NCI-H345 treated with DMSO at 0.1 percent for 48 hours (cell line): ENCODE data around the gene FBXW5.

Experiments used
- DNase-seq: peaks from one replicate; lab custom pipeline; 2025; ENCODE audit not compliant: unreplicated experiment; lab: John Stamatoyannopoulos, UW

Gene FBXW5, protein sequence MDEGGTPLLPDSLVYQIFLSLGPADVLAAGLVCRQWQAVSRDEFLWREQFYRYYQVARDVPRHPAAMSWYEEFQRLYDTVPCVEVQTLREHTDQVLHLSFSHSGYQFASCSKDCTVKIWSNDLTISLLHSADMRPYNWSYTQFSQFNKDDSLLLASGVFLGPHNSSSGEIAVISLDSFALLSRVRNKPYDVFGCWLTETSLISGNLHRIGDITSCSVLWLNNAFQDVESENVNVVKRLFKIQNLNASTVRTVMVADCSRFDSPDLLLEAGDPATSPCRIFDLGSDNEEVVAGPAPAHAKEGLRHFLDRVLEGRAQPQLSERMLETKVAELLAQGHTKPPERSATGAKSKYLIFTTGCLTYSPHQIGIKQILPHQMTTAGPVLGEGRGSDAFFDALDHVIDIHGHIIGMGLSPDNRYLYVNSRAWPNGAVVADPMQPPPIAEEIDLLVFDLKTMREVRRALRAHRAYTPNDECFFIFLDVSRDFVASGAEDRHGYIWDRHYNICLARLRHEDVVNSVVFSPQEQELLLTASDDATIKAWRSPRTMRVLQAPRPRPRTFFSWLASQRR

DNA sequence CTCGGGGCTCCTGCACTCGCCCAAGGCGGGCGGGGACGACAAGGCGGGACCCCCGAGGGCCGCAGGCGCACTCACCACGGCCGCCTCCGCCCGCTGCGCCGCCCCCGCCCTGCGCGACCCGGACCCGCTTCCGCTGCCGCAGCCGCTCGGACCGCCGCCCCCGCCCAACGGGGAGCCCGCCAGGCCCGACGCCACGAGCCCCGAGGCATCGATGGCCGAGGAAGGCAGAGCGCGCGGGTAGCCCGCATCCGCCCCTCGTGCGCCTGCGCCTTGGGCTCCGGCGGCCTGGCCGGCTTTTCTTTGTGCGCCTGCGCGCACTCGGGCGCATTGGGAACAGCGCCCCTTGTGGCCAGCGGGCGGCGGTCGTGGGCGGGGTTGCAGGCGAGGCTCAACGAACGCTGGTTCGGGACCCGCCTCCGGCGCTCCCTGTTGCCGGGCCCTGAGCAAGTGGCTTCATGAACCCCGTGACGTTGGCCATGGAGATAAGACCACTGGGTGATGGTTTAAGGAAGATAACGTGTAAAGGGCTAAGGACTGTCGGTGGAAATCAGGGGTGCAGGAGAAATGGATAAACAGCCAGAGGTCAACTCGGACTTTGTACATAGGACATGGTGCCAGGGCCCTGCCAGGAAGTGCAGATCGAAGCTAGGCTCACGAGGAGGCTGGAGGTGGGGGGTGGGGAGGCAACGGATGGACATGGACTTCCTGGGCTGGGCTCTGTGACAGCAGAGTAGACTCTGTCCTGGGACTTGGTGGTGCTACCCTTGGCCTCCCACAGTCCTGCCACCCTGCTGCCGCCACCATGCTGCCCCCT is at the start of gene FBXW5, which contains the start of gene C8G:
FBXW5 (minus strand) TSS at position 220 of the 814 bp plus-strand sequence. CDS start 655 bp downstream, outside the sequence.
C8G (plus strand) TSS at position 725 of the 814 bp plus-strand sequence; CDS start at position 803, 78 bp downstream.
- DNase-seq: peak; percentile 92

GRCh38 chr9:136992819-136993369 is 48.4 kb upstream of the FBXW5 start:
- DNase-seq: no peak

DNA sequence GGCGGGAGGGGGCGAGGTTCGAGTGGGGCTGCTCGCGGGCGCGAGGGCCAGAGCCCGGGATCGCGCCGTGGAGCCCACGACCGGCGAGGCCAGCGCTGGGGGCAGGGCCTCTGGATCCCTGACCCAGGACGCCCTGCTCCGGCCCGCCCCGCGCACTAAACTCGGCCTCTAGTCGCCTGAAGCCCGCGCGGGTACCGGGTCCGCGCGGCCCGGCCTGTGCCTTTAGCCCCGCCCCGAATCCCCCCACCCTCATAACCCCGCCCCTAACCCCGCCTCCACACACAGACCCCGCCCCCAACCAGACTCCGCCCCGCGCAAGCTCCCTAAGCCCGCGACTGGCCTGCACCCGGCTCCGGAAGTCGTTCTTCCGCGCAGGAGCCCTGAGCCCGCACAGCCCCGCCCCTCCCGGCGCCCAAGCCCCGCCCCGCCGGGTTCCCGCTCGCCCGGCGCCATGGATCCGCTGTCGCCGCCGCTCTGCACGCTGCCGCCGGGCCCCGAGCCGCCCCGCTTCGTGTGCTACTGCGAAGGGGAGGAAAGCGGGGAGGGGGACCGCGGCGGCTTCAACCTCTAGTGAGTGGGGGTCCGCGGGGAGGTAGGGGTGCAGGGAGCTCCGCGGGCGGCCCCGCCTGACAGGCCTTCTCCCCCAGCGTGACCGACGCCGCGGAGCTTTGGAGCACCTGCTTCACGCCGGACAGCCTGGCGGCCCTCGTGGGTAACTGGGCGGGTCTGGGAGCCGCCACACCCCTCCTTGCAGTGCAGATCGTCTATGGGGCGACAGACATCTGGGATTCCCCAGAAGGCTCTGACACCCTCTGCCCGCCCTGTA is 47.7 kb upstream of the FBXW5 start, which contains the start of gene PAXX:
PAXX (plus strand) TSS at position 430 of the 826 bp plus-strand sequence; CDS start at position 452, 22 bp downstream.
- peak; percentile 58 for DNase-seq

DNA sequence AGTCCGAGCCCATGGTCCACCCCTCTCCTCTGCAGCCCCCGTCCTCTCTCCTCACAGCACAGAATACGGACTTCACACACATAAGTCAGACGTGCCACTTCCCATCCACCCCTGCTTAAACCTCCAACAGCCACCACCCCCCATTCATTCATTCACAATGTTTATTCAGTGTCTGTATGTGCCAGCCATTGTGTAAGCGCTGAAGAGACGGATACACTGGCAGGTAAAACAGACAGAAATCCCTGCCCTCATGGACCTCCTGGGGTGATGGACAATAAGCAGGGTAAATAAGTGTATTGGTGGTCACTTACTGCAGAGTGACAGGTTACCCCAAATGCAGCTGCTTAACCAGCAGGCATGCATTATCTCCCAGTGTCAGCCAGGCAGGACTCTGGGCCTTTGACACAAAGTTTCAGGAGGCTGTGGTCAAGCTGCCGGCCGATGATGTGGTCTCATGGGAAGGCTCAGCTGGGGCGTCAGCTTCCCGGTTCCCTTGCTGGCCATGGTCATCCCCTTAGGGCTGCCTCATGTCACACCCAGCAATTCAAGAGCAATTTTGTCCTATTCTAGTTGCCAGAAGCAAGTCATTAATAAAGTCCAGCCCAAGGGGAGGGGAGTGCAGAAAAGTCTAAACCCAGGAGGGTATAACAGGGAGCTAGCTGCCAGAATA is 45.8 kb upstream of the FBXW5 start:
- peak; percentile 59 for DNase-seq

GRCh38 chr9:136988872-136989271 is 44.3 kb upstream of the FBXW5 start:
- DNase-seq: no peak

DNA sequence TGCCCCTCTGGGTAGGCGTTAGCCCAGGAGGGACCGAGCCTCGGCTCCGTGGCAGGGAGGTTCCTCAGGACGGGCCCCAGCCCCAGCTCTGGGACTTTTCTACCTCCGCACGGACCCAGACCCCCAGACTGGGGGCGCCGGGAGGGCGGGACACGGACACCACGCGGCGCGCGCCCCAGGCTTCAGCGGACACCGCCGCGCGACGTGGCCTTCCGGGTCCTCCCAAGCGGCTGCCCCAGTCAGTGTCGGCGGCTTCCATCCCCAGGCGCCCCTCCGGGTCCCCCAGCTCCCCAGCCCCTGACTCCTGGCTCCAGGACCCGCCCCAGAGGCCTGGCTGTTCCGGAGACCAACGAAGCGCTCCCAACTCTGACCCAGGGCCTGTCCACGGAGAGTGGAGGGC is 41.3 kb upstream of the FBXW5 start:
- no peak for DNase-seq

DNA sequence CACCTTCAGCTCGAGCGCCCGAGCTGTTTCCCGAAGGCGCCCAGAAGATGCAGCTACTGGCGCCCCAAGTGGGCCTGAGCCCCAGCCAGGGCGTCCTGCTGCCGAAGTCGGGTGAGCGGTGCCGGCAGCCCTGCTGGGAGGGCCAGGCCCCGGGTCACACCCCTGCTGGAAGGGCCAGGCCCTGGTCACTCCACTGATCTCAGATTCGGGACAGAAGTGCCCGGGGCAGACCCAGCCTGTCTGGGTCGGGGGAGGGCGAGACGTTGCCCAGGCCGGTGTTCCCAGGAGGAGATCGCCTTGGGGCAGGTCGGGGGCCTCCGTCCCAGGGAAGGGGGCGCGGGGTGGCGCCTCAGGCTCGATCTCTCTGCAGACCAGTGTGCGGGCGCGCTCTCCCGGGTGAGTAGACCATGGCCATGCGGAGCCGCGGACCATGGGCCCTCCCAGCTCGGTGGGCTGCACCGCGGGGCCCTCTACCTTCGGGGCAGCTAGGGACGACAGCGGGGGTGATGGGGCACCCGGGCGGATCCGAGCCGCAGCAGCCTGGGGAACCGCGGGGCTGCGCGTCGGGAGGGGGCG is 40.6 kb upstream of the FBXW5 start:
- no peak for DNase-seq

DNA sequence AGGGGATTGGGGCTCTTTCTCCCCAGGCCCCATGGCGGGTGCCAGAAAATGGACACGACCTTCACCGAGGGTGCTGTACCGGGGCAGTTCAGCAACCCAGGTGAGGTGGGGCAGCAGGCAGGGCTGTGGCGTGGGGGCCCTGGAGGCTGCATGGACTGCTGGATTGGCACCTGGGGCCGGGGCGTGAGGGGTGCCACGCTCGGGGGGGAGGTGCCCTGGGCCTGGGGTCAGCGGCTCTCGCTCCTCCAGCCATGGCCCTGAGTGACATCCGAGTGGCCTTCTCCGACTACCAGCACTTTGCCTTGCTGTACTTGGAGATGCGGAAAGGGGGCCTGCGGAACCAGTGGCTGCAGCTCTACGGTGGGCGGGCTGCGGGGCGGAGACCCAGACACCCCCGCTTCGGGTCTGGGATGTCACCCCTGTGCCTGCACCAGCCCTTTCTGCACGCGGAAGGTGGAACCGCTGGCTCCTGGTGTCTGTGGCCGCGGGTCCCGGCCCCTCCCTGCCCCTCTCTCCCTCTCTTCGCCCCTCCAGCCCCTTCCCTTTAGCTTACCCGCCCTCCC is 40.0 kb upstream of the FBXW5 start:
- no peak for DNase-seq

DNA sequence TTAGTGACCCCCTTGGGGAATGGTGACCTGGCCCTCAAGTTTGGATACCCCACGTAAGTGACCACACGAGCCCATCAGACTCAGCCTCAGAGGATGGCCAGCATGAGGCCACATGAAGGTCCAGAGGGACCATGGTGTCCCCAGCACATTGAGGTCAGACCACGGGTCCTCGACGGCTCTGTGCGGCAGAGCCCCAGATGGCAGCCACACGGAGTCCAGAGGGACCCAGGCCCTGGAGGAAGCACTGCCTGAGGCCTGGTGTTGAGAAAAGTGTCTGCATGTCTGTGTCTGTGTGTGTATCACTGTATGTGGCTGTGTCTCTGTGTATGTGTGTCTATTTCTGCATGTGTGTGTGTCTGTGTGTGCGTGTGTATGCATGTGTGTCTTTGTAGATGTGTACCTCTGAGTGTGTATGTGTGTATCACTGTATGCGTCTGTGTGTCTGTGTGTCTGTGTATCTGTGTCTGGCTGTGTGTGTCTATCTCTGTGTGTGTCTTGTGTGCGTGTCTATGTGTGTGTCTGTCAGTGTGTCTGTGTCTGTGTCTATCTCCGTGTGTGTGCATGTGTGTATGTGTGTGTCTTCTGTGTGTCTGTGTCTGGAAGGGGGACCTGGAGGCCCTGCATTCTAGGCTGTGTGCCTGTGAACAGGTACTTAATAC is 39.2 kb upstream of the FBXW5 start:
- no peak for DNase-seq

DNA sequence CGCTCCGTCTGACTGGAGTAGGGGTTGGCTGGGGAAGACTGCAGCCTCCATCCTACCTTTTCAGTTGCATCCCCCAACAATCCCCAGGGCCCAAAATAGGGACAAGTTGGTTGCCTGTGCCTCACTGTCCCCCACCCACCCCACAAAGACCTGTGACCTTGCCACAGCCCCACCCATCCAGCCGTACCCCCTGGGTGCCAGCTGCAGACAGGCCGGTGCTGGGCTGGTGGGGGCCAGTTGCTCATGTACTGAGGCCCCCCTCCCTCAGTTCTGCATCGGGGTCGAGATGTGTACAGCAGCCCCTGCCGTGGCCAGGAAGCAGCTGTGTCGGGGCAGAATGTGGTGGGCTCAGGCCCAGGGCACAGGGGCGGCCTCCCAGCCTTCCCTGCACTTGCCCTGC is 38.6 kb upstream of the FBXW5 start:
- no peak for DNase-seq

GRCh38 chr9:136982232-136983051 is 37.9 kb upstream of the FBXW5 start, which contains the start of gene LCNL1:
Gene LCNL1, plus strand, starts transcription at chr9:136982993. Its CDS starts 594 bp downstream, at chr9:136983587.
- no peak for DNase-seq

DNA sequence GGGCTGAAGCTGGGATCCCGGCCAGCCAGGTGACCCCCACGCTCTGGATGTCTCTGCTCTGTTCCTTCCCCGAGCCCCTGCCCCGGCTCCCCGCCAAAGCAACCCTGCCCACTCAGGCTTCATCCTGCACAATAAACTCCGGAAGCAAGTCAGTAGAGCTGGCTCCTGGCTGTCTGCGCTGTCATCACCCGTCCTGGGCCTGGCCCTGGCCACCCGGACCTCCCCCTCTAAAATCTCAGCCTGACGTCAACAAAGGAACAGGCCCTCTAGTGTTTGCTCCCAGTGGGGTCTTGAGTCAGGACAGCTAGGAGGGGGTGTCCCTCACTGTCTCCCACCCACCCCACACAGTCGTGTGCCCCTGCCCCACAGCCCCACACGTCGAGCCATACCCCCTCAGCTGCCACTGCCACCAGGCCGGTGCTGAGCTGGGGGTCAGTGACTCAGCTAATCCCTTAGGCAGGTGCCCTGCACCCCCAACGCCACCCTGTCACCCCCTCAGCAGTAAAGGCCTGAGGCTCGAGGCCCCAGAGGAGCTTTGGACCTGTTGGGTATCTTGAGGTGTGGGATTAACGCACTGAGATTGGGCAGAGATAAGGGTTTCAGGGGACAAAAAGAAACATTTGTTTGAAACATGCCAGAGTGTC is 37.2 kb upstream of the FBXW5 start:
- DNase-seq: no peak

DNA sequence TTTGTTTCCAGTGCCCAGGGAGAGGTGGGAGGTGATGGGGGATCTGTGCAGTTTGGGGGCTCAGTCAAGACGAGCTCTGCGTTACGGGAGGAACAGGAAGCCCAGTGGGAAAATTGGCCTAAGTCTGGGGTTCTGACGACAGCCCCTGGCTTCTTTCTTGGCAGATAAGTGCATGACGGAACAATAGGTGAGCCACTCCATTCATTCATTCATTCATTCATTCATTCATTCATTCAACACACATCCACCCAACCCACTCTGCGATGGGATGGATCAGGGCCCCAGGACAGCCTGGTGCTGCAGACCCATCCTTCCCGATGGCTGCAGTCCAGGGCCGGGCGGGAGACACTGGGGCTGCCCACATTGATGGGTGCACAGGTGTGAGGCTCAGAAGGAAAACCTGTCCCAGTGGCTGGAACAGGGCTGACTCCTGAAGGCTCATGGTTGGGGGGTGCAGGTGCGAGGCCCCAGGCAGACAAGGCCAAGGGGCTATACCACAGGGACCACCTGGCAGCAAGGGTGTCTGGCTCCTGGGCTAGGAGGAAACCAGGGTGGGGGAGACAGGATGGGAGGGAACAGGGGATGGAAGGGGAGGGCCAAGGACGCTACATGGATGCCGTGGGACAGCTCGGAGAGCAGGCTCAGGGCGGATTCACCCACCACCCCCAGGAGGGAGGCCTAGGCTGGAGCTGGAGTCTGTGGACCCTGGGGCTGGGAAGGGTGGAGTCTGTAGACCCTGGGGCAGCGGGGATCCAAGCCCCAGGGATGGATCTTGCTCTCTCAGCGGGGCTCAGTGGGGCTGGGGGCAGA is 36.3 kb upstream of the FBXW5 start:
- no peak for DNase-seq

GRCh38 chr9:136979769-136980587 is 35.4 kb upstream of the FBXW5 start:
- no peak for DNase-seq

GRCh38 chr9:136978865-136979544 is 34.5 kb upstream of the FBXW5 start:
- DNase-seq: no peak
